Spleen (tissue), 11 donors: ENCODE results near the gene TMEM30A. TPM values are rescaled to one million over a fixed set of nuclear protein-coding genes. Genes with fewer than 3 reads are reported as not detected.

Experiments used
- DNase-seq: peaks from one replicate; pipeline ENCODE4 v3.0.0-alpha.2; 2020
- H3K27ac ChIP-seq, 8 donors: fragments of 200-600 bp; sonication (generic) in 7 of 8; 1 replicate in 4 of 8; 2 replicates in 4 of 8; pipeline versions ENCODE4 v1.5.0 to v1.8.0; 2016 to 2021; ENCODE audit warnings: inconsistent platforms in 4 of 8, mild to moderate bottlenecking in 4 of 8, moderate library complexity in 1 of 8
- H3K27me3 ChIP-seq, 7 donors: fragments of 200-600 bp; sonication (generic) in 6 of 7; replicated peaks in 1 of 7; 1 replicate in 4 of 7; 2 replicates in 3 of 7; pipeline versions ENCODE4 v1.5.0 to v1.8.0; 2016 to 2021; ENCODE audit warnings: inconsistent platforms in 3 of 7, mild to moderate bottlenecking in 1 of 7
- H3K36me3 ChIP-seq, 6 donors: fragments of 200-600 bp; sonication (generic) in 5 of 6; 1 replicate in 4 of 6; 2 replicates in 2 of 6; pipeline versions ENCODE4 v1.5.0 to v1.8.0; 2016 to 2021; ENCODE audit warnings: inconsistent platforms in 2 of 6
- H3K4me1 ChIP-seq, 6 donors: fragments of 200-600 bp; sonication (generic) in 5 of 6; 1 replicate in 3 of 6; 2 replicates in 3 of 6; pipeline versions ENCODE4 v1.5.0 to v1.8.0; 2016 to 2021; ENCODE audit warnings: inconsistent platforms in 3 of 6
- H3K4me3 ChIP-seq, 8 donors: fragments of 200-600 bp; sonication (generic) in 7 of 8; 1 replicate in 4 of 8; 2 replicates in 4 of 8; pipeline versions ENCODE4 v1.5.0 to v1.8.0; 2016 to 2021; ENCODE audit warnings: inconsistent platforms in 4 of 8, mild to moderate bottlenecking in 4 of 8, moderate library complexity in 2 of 8
- H3K9me3 ChIP-seq, 8 donors: fragments of 200-600 bp; sonication (generic) in 7 of 8; 1 replicate in 4 of 8; 2 replicates in 4 of 8; pipeline versions ENCODE4 v1.5.0 to v1.8.0; 2016 to 2021; ENCODE audit warnings: inconsistent platforms in 4 of 8
- CTCF ChIP-seq, 11 experiments: fragments of 200-600 bp in 7 of 11; fragments of 450-650 bp in 4 of 11; sonication (generic) in 4 of 11; IDR thresholded peaks in 8 of 11; conservative IDR thresholded peaks in 3 of 11; 1 replicate in 7 of 11; 2 replicates in 4 of 11; pipeline versions ENCODE4 v1.4.0 to v1.8.0; 2016 to 2021; ENCODE audit warnings: antibody characterized with exemption in 11 of 11, inconsistent platforms in 4 of 11, mild to moderate bottlenecking in 1 of 11
- POLR2A ChIP-seq, 3 donors: fragments of 450-650 bp; IDR thresholded peaks; one replicate each; pipeline ENCODE4 v1.5.1; 2017; ENCODE audit warnings: antibody characterized with exemption in 3 of 3, mild to moderate bottlenecking in 1 of 3
- POLR2AphosphoS5 ChIP-seq, 3 donors: sonication (generic); formaldehyde crosslinking; IDR thresholded peaks; one replicate each; pipeline ENCODE4 v1.5.1; 2017; ENCODE audit warnings: antibody characterized with exemption in 3 of 3
- WGBS, 5 donors: extraction: QIAGEN DNeasy Blood & Tissue Kit in 3 of 5; methylation state at CpG; one replicate each; pipeline versions ENCODE4 v1.1.5 to v1.1.7; 2013 to 2018; 5-methylcytosine and 5-hydroxymethylcytosine counted together
- intact Hi-C: fragments of 100-400 bp; cut with DNase I; formaldehyde crosslinking; loops from one replicate; pipeline ENCODE4 v1.15.0; 2023; ENCODE audit warnings: low total_unique reads
- polyA plus RNA-seq, 3 donors: library from polyadenylated mRNA; stranded (reverse); fragments of 200-250 nt; gene quantifications; one replicate each; pipeline ENCODE4 v1.2.1, GENCODE V29; 2013
- total RNA-seq, 7 donors: library from RNA; depleted of rRNA in 3 of 7; stranded (reverse); fragments of >200 nt in 3 of 7; fragmentation: NEBNext Ultra II Directional in 4 of 7; extraction: Animal tissue kit (Norgen Biotek cat#: 25700) in 4 of 7; gene quantifications; one replicate each; pipeline versions ENCODE4 v1.1.0 to v1.2.1, GENCODE V29; 2016 to 2021
- donor health status: healthy with polysubstance abuse.
- donor health status: DM: no; HTN: no; CAD: no; lungs with moderate emphysema.
- donor health status: DM: no; HTN: no; CAD: no.
- donor health status: Bipolar disorder and iron deficiency.
- donor health status: healthy.
- donor health status: DM: no; HTN: no; CAD: no.
- donor health status: DM: yes; HTN: yes; CAD: no.

The TMEM30A gene
- total and polyA plus RNA-seq, 10 donors, result 19.9 to 111 (median 88.5) TPM

- no peak for DNase-seq
- intact Hi-C loops, result no loop called here
- WGBS, 5 donors, result 90 to 100% (median 97%) methylated on average over 1 of the region's 1 CpG
- peaks cover 4 to 94% (median 54%) of the 10 kb centered on the region in 6 donors for H3K36me3 ChIP-seq
- H3K27me3 ChIP-seq, result no peaks in the 10 kb centered on the region
- no peaks in the 10 kb centered on the region for H3K9me3 ChIP-seq
- peaks cover 0 to 12% (median under 1%) of the 10 kb centered on the region in 6 donors for H3K4me1 ChIP-seq
- no peak overlapping the region for H3K27ac ChIP-seq
- H3K4me3 ChIP-seq, result no peak overlapping the region
- TF ChIP-seq POLR2A (IDR thresholded peaks at IDR 0.05) (no peak), CTCF (IDR thresholded peaks at IDR 0.05 in 8 of 11, conservative IDR thresholded peaks at IDR 0.05 in 3 of 11) (no peak), POLR2AphosphoS5 (IDR thresholded peaks at IDR 0.05) (no peak)
Observed at GRCh38 chr6:75261299-75261698, 23.3 kb downstream of the TMEM30A start.

GRCh38 chr6:75257343-75258087 is 27.1 kb downstream of the TMEM30A start:
- DNase-seq, result no peak
- H3K27me3 ChIP-seq, result no peaks in the 10 kb centered on the region
- H3K27ac ChIP-seq, result no peak overlapping the region
- intact Hi-C loops, result no loop called here
- H3K36me3 ChIP-seq, result peaks cover 4 to 98% (median 54%) of the 10 kb centered on the region in 6 donors
- H3K4me1 ChIP-seq, result no peaks in the 10 kb centered on the region
- WGBS, 5 donors, result 90 to 100% (median 96%) methylated on average over 1 of the region's 1 CpG
- H3K9me3 ChIP-seq, result no peaks in the 10 kb centered on the region
- no peak overlapping the region for H3K4me3 ChIP-seq
- TF ChIP-seq CTCF (IDR thresholded peaks at IDR 0.05 in 8 of 11, conservative IDR thresholded peaks at IDR 0.05 in 3 of 11), result no peak
- TF ChIP-seq POLR2AphosphoS5 (IDR thresholded peaks at IDR 0.05), result no peak
- no peak for TF ChIP-seq POLR2A (IDR thresholded peaks at IDR 0.05)

- Histone ChIP-seq H3K27me3 (no peaks in the 10 kb centered on the region), H3K36me3 (peaks cover 0 to 35% (median 12%) of the 10 kb centered on the region in 6 donors), H3K9me3 (no peaks in the 10 kb centered on the region), H3K27ac (no peak overlapping the region), H3K4me3 (no peak overlapping the region), H3K4me1 (no peaks in the 10 kb centered on the region)
- 82 to 91% (median 84%) methylated on average over 2 of the region's 2 CpGs for WGBS, 5 donors
- intact Hi-C loops, result no loop called here
- DNase-seq, result no peak
- TF ChIP-seq POLR2AphosphoS5 (IDR thresholded peaks at IDR 0.05) (no peak), CTCF (IDR thresholded peaks at IDR 0.05 in 8 of 11, conservative IDR thresholded peaks at IDR 0.05 in 3 of 11) (no peak), POLR2A (IDR thresholded peaks at IDR 0.05) (no peak)
Observed at GRCh38 chr6:75250552-75250951, 34.0 kb downstream of the TMEM30A start.

GRCh38 chr6:75249837-75250236 is 34.8 kb downstream of the TMEM30A start:
- Histone ChIP-seq H3K9me3 (no peaks in the 10 kb centered on the region), H3K27ac (no peak overlapping the region), H3K27me3 (no peaks in the 10 kb centered on the region), H3K4me3 (no peak overlapping the region), H3K4me1 (no peaks in the 10 kb centered on the region), H3K36me3 (peaks cover 0 to 28% (median 6%) of the 10 kb centered on the region in 6 donors)
- DNase-seq, result no peak
- intact Hi-C loops, result no loop called here
- TF ChIP-seq CTCF (IDR thresholded peaks at IDR 0.05 in 8 of 11, conservative IDR thresholded peaks at IDR 0.05 in 3 of 11) (no peak), POLR2AphosphoS5 (IDR thresholded peaks at IDR 0.05) (no peak), POLR2A (IDR thresholded peaks at IDR 0.05) (no peak)
